K562 (cell line): ENCODE data around the gene SLC25A33. TPM values are rescaled to one million over a fixed set of nuclear protein-coding genes. Genes with fewer than 3 reads are reported as not detected.
A peak's percentile ranks its signal among the peaks of the same experiment; 100 is the strongest.

Source experiments
- BCOR ChIP-seq: fragments of 450-650 bp; IDR thresholded peaks from 2 replicates; pipeline ENCODE4 v1.6.1; 2016
- CEBPG ChIP-seq, 3 experiments: fragments of 200-800 bp in 1 of 3; sonication (Bioruptor generic) in 1 of 3; sonication (generic) in 1 of 3; formaldehyde crosslinking in 1 of 3; IDR thresholded peaks in 2 of 3; conservative IDR thresholded peaks in 1 of 3; 2 replicates each; pipeline versions ENCODE4 v1.6.1 to v1.8.0; 2016 to 2022; ENCODE audit warnings: missing compliant biosample characterization in 2 of 3, missing genetic modification characterization in 2 of 3, mild to moderate bottlenecking in 1 of 3, missing genetic modification reagents in 1 of 3
- CTBP1 ChIP-seq: fragments of 450-650 bp; IDR thresholded peaks from 2 replicates; pipeline ENCODE4 v1.6.1; 2016; ENCODE audit warnings: borderline replicate concordance
- GATA2 ChIP-seq: sonication (generic); formaldehyde crosslinking; IDR thresholded peaks from 2 replicates; pipeline ENCODE4 v1.4.0; 2020; ENCODE audit warnings: mild to moderate bottlenecking, missing genetic modification reagents
- KHSRP ChIP-seq: fragments of 450-650 bp; IDR thresholded peaks from 2 replicates; pipeline ENCODE4 v1.6.1; 2017
- PHF8 ChIP-seq: fragments of 200-600 bp; sonication (generic); IDR thresholded peaks from 2 replicates; pipeline ENCODE4 v1.6.1; 2012; ENCODE audit warnings: mixed run types, mild to moderate bottlenecking, inconsistent platforms, low read length, moderate library complexity, borderline replicate concordance
- RBBP5 ChIP-seq: fragments of 200-600 bp; sonication (generic); IDR thresholded peaks from 2 replicates; pipeline ENCODE4 v1.6.1; 2012; ENCODE audit warnings: borderline replicate concordance, mild to moderate bottlenecking, low read length, control low read depth, inconsistent platforms; ENCODE audit not compliant: insufficient read depth, poor library complexity, severe bottlenecking
- RBFOX2 ChIP-seq: fragments of 200-400 bp; formaldehyde crosslinking; IDR thresholded peaks from 2 replicates; pipeline ENCODE4 v1.6.1; 2017; ENCODE audit warnings: low read depth, mild to moderate bottlenecking, low read length, moderate library complexity
- RFX7 ChIP-seq: fragments of 250-450 bp; sonication (Bioruptor Pico); IDR thresholded peaks from 2 replicates; pipeline ENCODE4 v1.5.1; 2021; ENCODE audit warnings: mild to moderate bottlenecking
- TAF1 ChIP-seq: IDR thresholded peaks from 2 replicates; pipeline ENCODE4 v1.6.1; 2011; ENCODE audit warnings: mild to moderate bottlenecking, low read length, moderate library complexity; ENCODE audit not compliant: insufficient read depth, control insufficient read depth, severe bottlenecking; ENCODE audit errors: extremely low read depth
- ZNF143 ChIP-seq: sonication (generic); formaldehyde crosslinking; IDR thresholded peaks from 2 replicates; pipeline ENCODE4 v1.9.0; 2022; ENCODE audit warnings: mild to moderate bottlenecking, missing genetic modification reagents
- ZNF444 ChIP-seq: fragments of 250-450 bp; sonication (Bioruptor Pico); IDR thresholded peaks from 2 replicates; pipeline ENCODE4 v1.4.0; 2020; ENCODE audit warnings: mild to moderate bottlenecking, moderate library complexity
- ZNF583 ChIP-seq: fragments of 250-450 bp; sonication (Bioruptor Pico); IDR thresholded peaks from 2 replicates; pipeline ENCODE4 v1.4.0; 2020
- polyA plus RNA-seq, 8 experiments: library from polyadenylated mRNA; depleted of rRNA in 4 of 8; stranded (reverse) in 5 of 8; unstranded in 3 of 8; fragments of >200 nt; fragmentation: Nextera tagmentation in 2 of 8; fragmentation: Illumina TruSeq in 1 of 8; extraction: Ambion mirVana in 2 of 8; extraction: Trizol in 1 of 8; gene quantifications; 2 replicates each; pipeline versions ENCODE4 v1.2.1 to v1.2.3, GENCODE V29; 2011 to 2014; ENCODE audit warnings: inconsistent platforms in 1 of 8, missing spikeins in 1 of 8
- total RNA-seq, 7 experiments: library from RNA; depleted of rRNA in 6 of 7; stranded (reverse); fragments of >200 nt in 6 of 7; fragmentation: Illumina TruSeq in 2 of 7; extraction: Trizol in 2 of 7; gene quantifications; 2 replicates each; pipeline versions ENCODE4 v1.2.1 to v1.2.3, GENCODE V29; 2011 to 2021; ENCODE audit warnings: low replicate concordance in 1 of 7
- TF ChIP-seq, protein P1 (sequence below): fragments of 450-650 bp; IDR thresholded peaks from 2 replicates; pipeline ENCODE4 v1.6.1; 2018; ENCODE audit warnings: mild to moderate bottlenecking, low read depth; ENCODE audit not compliant: partially characterized antibody
- TF ChIP-seq, protein P2 (sequence below): fragments of 200-800 bp; sonication (Bioruptor generic); IDR thresholded peaks from 2 replicates; pipeline ENCODE4 v1.6.1; 2017; ENCODE audit warnings: missing genetic modification characterization, missing compliant biosample characterization
- TF ChIP-seq, protein P3 (sequence below), 2 experiments: IDR thresholded peaks; 2 replicates each; pipeline ENCODE4 v1.6.1; 2012; ENCODE audit warnings: improper control_type of control experiment in 2 of 2, low read depth in 2 of 2, low read length in 2 of 2, borderline replicate concordance in 1 of 2
- TF ChIP-seq, protein P4 (sequence below): fragments of 450-650 bp; IDR thresholded peaks from 2 replicates; pipeline ENCODE4 v1.6.1; 2016; ENCODE audit warnings: borderline replicate concordance

SLC25A33 gene
- total and polyA plus RNA-seq, 9 of the 15 experiments (the other 6 are each of a cell fraction or from before 2014, with no cell fraction given), result 3.2 to 23.5 (median 17.5) TPM

DNA sequence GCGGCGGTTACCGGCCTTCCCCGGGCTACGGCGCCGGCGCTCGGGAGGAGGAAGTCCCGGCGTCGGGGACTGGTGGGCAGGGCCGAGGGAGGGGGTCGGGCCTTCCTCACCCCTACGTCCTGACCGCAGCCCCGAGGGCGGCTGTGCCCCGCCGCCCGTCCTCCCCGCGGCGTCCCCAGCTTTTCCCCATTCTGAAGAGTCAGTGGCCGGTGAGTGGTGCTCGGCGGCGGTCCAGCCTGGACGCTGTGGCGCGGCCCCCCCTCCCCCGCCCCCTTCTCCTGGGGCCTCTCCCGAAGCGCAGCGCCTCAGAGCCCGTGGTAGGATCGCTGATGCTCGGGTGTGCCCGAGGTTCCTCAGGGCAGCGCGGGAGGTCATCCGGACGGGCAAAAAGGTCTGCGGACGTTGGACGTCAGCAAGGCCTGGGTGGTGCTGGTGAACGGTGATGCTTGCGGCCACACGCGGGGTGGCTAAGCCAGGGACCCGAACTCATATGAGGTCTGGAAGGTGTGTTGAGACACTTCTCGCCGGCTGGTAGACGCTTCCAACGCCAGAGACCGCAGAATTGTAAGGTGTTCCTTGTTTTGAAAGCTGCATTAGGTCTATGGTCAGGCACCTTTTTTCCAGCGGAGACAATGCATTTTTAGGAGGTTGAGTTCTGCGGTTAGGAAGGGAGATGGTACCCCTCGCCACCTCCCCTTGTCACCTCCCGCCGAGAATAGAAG, 725 bp downstream of the SLC25A33 start (continued):
- TF ChIP-seq, protein P1, sequence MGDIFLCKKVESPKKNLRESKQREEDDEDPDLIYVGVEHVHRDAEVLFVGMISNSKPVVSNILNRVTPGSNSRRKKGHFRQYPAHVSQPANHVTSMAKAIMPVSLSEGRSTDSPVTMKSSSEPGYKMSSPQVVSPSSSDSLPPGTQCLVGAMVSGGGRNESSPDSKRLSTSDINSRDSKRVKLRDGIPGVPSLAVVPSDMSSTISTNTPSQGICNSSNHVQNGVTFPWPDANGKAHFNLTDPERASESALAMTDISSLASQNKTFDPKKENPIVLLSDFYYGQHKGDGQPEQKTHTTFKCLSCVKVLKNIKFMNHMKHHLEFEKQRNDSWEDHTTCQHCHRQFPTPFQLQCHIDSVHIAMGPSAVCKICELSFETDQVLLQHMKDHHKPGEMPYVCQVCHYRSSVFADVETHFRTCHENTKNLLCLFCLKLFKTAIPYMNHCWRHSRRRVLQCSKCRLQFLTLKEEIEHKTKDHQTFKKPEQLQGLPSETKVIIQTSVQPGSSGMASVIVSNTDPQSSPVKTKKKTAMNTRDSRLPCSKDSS, result no peak
- TF ChIP-seq, protein P2, sequence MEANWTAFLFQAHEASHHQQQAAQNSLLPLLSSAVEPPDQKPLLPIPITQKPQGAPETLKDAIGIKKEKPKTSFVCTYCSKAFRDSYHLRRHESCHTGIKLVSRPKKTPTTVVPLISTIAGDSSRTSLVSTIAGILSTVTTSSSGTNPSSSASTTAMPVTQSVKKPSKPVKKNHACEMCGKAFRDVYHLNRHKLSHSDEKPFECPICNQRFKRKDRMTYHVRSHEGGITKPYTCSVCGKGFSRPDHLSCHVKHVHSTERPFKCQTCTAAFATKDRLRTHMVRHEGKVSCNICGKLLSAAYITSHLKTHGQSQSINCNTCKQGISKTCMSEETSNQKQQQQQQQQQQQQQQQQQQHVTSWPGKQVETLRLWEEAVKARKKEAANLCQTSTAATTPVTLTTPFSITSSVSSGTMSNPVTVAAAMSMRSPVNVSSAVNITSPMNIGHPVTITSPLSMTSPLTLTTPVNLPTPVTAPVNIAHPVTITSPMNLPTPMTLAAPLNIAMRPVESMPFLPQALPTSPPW (CRISPR knock-in tag), result peak; percentile 85
- TF ChIP-seq ZNF143 (0 out of 2 replicates have a peak, but pooled peaks have one; percentile 25), RBBP5 (peak; percentile 83), CTBP1 (peak; percentile 58), ZNF583 (CRISPR knock-in tag) (0 out of 2 replicates have a peak, but pooled peaks have one; percentile 7), BCOR (peak; percentile 58; the same call in 1 of the 2 replicates), PHF8 (peak; percentile 20; the same call in 1 of the 2 replicates), RBFOX2 (peak; percentile 79), GATA2 (no peak), RFX7 (CRISPR knock-in tag) (no peak), ZNF444 (CRISPR knock-in tag) (peak; percentile 85), TAF1 (peak; percentile 29), CEBPG (CRISPR knock-in tag; IDR thresholded peaks at IDR 0.05) (peak; percentile 31; the same call in 1 of the 2 replicates), CEBPG (tag; conservative IDR thresholded peaks at IDR 0.05 in 1 of 2, IDR thresholded peaks at IDR 0.05 in 1 of 2) (no peak), KHSRP (no peak)
- TF ChIP-seq, protein P3, sequence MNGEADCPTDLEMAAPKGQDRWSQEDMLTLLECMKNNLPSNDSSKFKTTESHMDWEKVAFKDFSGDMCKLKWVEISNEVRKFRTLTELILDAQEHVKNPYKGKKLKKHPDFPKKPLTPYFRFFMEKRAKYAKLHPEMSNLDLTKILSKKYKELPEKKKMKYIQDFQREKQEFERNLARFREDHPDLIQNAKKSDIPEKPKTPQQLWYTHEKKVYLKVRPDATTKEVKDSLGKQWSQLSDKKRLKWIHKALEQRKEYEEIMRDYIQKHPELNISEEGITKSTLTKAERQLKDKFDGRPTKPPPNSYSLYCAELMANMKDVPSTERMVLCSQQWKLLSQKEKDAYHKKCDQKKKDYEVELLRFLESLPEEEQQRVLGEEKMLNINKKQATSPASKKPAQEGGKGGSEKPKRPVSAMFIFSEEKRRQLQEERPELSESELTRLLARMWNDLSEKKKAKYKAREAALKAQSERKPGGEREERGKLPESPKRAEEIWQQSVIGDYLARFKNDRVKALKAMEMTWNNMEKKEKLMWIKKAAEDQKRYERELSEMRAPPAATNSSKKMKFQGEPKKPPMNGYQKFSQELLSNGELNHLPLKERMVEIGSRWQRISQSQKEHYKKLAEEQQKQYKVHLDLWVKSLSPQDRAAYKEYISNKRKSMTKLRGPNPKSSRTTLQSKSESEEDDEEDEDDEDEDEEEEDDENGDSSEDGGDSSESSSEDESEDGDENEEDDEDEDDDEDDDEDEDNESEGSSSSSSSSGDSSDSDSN (IDR thresholded peaks at IDR 0.05; ENCODE audit: borderline replicate concordance in 1 of 2, low read depth in 2 of 2, low read length in 2 of 2), result peak in 1 of 2 experiments; percentile 25; a peak in 2 of 4 replicates
- TF ChIP-seq, protein P4, sequence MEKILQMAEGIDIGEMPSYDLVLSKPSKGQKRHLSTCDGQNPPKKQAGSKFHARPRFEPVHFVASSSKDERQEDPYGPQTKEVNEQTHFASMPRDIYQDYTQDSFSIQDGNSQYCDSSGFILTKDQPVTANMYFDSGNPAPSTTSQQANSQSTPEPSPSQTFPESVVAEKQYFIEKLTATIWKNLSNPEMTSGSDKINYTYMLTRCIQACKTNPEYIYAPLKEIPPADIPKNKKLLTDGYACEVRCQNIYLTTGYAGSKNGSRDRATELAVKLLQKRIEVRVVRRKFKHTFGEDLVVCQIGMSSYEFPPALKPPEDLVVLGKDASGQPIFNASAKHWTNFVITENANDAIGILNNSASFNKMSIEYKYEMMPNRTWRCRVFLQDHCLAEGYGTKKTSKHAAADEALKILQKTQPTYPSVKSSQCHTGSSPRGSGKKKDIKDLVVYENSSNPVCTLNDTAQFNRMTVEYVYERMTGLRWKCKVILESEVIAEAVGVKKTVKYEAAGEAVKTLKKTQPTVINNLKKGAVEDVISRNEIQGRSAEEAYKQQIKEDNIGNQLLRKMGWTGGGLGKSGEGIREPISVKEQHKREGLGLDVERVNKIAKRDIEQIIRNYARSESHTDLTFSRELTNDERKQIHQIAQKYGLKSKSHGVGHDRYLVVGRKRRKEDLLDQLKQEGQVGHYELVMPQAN, result peak; percentile 59
